ENCODE measurements around the gene SLC11A2. TPM values are rescaled to one million over a fixed set of nuclear protein-coding genes. Genes with fewer than 3 reads are reported as not detected.

SLC11A2 gene
- polyA plus RNA-seq, 1 donor (not counting 4 experiments of a cell fraction or from before 2014, with no cell fraction given) = 38.9 TPM

DNA sequence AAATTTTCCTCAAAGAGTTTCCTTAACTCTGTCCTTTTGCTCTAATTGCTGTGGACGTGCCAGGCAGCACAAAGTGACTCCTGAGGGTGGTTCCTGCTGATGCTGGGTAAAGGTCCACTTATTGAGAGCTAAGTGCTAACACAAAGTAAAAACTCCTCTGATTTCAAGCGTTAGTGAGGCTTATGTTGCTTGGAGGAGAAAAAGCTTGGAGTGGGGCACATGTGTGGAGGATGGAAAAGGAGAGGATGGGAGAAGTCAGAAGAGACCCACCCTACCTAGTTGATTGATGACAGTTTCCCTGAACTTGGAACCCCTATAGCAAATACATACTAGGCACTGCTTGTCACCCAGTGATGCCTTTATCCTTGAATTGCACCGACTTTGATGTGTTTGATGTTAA lies 10.1 kb upstream of the SLC11A2 start:
- dilution Hi-C loops (cut with MboI; ENCODE audit: extremely low pct_ligation_motif_present, low sequenced_read_pairs) = no loop called here
- Histone ChIP-seq H3K79me2 (ENCODE audit: control insufficient read depth, insufficient read depth, low read length) (no peaks in the 10 kb centered on the region), H3K4me3 (ENCODE audit: control insufficient read depth in 2 of 3, extremely low read depth in 1 of 3, insufficient read depth in 2 of 3, low read depth in 1 of 3, low read length in 3 of 3) (no peak overlapping the region), H3K9ac (ENCODE audit: control insufficient read depth, extremely low read depth, insufficient read depth, low read length) (no peak overlapping the region), H3K27me3 (ENCODE audit: control insufficient read depth, extremely low read depth, insufficient read depth, low read length) (no peaks in the 10 kb centered on the region), H3K27ac (ENCODE audit: control insufficient read depth, insufficient read depth, low read length) (no peak overlapping the region), H3K4me2 (ENCODE audit: control insufficient read depth, extremely low read depth, insufficient read depth, low read depth, low read length) (no peak overlapping the region), H3K9me1 (ENCODE audit: control insufficient read depth, extremely low read depth, insufficient read depth, low read length) (no peaks in the 10 kb centered on the region), H3K9me3 (ENCODE audit: control insufficient read depth, low read depth, low read length) (no peaks in the 10 kb centered on the region), H2AFZ (ENCODE audit: control insufficient read depth, low read length) (no peak overlapping the region), H4K20me1 (ENCODE audit: control insufficient read depth, extremely low read depth, insufficient read depth, low read length) (no peaks in the 10 kb centered on the region), H3K36me3 (ENCODE audit: control insufficient read depth in 2 of 2, extremely low read depth in 1 of 2, insufficient read depth in 2 of 2, low read length in 2 of 2) (no peaks in the 10 kb centered on the region), H3K4me1 (ENCODE audit: control insufficient read depth, extremely low read depth, insufficient read depth, low read length) (peaks cover 9% of the 10 kb centered on the region)
- no peak for DNase-seq (ENCODE audit: low read depth, low spot score)
- TF ChIP-seq EZH2 (IDR thresholded peaks at IDR 0.05; ENCODE audit: low read length) = no peak
- TF ChIP-seq, protein P1, sequence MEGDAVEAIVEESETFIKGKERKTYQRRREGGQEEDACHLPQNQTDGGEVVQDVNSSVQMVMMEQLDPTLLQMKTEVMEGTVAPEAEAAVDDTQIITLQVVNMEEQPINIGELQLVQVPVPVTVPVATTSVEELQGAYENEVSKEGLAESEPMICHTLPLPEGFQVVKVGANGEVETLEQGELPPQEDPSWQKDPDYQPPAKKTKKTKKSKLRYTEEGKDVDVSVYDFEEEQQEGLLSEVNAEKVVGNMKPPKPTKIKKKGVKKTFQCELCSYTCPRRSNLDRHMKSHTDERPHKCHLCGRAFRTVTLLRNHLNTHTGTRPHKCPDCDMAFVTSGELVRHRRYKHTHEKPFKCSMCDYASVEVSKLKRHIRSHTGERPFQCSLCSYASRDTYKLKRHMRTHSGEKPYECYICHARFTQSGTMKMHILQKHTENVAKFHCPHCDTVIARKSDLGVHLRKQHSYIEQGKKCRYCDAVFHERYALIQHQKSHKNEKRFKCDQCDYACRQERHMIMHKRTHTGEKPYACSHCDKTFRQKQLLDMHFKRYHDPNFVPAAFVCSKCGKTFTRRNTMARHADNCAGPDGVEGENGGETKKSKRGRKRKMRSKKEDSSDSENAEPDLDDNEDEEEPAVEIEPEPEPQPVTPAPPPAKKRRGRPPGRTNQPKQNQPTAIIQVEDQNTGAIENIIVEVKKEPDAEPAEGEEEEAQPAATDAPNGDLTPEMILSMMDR (optimal IDR thresholded peaks at IDR 0.05 in 1 of 3, IDR thresholded peaks at IDR 0.05 in 1 of 3, conservative IDR thresholded peaks at IDR 0.05 in 1 of 3; ENCODE audit: extremely low read depth in 1 of 3, insufficient read depth in 2 of 3, low read length in 3 of 3) = no peak
- FAIRE-seq = no peak

GRCh38 chr12:51033457-51034089 lies 7.4 kb upstream of the SLC11A2 start:
- dilution Hi-C loops (cut with MboI; ENCODE audit: extremely low pct_ligation_motif_present, low sequenced_read_pairs) = no loop called here
- Histone ChIP-seq H2AFZ (ENCODE audit: control insufficient read depth, low read length) (no peak overlapping the region), H3K4me2 (ENCODE audit: control insufficient read depth, extremely low read depth, insufficient read depth, low read depth, low read length) (no peak overlapping the region), H3K9me1 (ENCODE audit: control insufficient read depth, extremely low read depth, insufficient read depth, low read length) (no peaks in the 10 kb centered on the region), H3K4me1 (ENCODE audit: control insufficient read depth, extremely low read depth, insufficient read depth, low read length) (peaks cover 14% of the 10 kb centered on the region), H3K79me2 (ENCODE audit: control insufficient read depth, insufficient read depth, low read length) (no peaks in the 10 kb centered on the region), H3K9ac (ENCODE audit: control insufficient read depth, extremely low read depth, insufficient read depth, low read length) (no peak overlapping the region), H3K9me3 (ENCODE audit: control insufficient read depth, low read depth, low read length) (no peaks in the 10 kb centered on the region), H4K20me1 (ENCODE audit: control insufficient read depth, extremely low read depth, insufficient read depth, low read length) (no peaks in the 10 kb centered on the region), H3K27me3 (ENCODE audit: control insufficient read depth, extremely low read depth, insufficient read depth, low read length) (no peaks in the 10 kb centered on the region), H3K36me3 (ENCODE audit: control insufficient read depth in 2 of 2, extremely low read depth in 1 of 2, insufficient read depth in 2 of 2, low read length in 2 of 2) (no peaks in the 10 kb centered on the region), H3K4me3 (ENCODE audit: control insufficient read depth in 2 of 3, extremely low read depth in 1 of 3, insufficient read depth in 2 of 3, low read depth in 1 of 3, low read length in 3 of 3) (no peak overlapping the region), H3K27ac (ENCODE audit: control insufficient read depth, insufficient read depth, low read length) (no peak overlapping the region)
- TF ChIP-seq, protein P1 (optimal IDR thresholded peaks at IDR 0.05 in 1 of 3, IDR thresholded peaks at IDR 0.05 in 1 of 3, conservative IDR thresholded peaks at IDR 0.05 in 1 of 3; ENCODE audit: extremely low read depth in 1 of 3, insufficient read depth in 2 of 3, low read length in 3 of 3) = no peak
- TF ChIP-seq EZH2 (IDR thresholded peaks at IDR 0.05; ENCODE audit: low read length) = no peak
- no peak for FAIRE-seq
- no peak for DNase-seq (ENCODE audit: low read depth, low spot score)
